HUES48 (cell line): ENCODE data around the gene WFDC1.

Experiments
- H3K27ac ChIP-seq: one replicate; pipeline ENCODE4 v1.7.0; 2013; ENCODE audit warnings: low read depth, low read length, inconsistent platforms
- H3K27me3 ChIP-seq: 2 replicates; pipeline ENCODE4 v1.6.1; 2013; ENCODE audit warnings: mild to moderate bottlenecking, low read length; ENCODE audit not compliant: control insufficient read depth, insufficient read depth
- H3K36me3 ChIP-seq: 2 replicates; pipeline ENCODE4 v1.6.1; 2013; ENCODE audit warnings: low read length; ENCODE audit not compliant: control insufficient read depth, insufficient read depth
- H3K4me1 ChIP-seq: 2 replicates; pipeline ENCODE4 v1.6.1; 2013; ENCODE audit warnings: mild to moderate bottlenecking, low read length; ENCODE audit not compliant: control insufficient read depth, insufficient read depth
- H3K4me3 ChIP-seq: 2 replicates; pipeline ENCODE4 v1.5.1; 2013; ENCODE audit warnings: mild to moderate bottlenecking, low read depth, low read length
- H3K9ac ChIP-seq: 2 replicates; pipeline ENCODE4 v1.6.1; 2013; ENCODE audit warnings: mild to moderate bottlenecking, low read depth, low read length, moderate library complexity
- H3K9me3 ChIP-seq: 2 replicates; pipeline ENCODE4 v1.6.1; 2013; ENCODE audit warnings: low read length; ENCODE audit not compliant: control insufficient read depth, insufficient read depth

WFDC1 gene

GRCh38 chr16:84314814-84315213, 20.1 kb downstream of the WFDC1 start:
- Histone ChIP-seq H3K9me3 (no peaks in the 10 kb centered on the region), H3K27ac (no peak overlapping the region), H3K9ac (no peak overlapping the region), H3K4me3 (no peak overlapping the region), H3K4me1 (no peaks in the 10 kb centered on the region), H3K27me3 (peaks cover 4% of the 10 kb centered on the region; the same call in 1 of the 2 replicates), H3K36me3 (no peaks in the 10 kb centered on the region)

DNA sequence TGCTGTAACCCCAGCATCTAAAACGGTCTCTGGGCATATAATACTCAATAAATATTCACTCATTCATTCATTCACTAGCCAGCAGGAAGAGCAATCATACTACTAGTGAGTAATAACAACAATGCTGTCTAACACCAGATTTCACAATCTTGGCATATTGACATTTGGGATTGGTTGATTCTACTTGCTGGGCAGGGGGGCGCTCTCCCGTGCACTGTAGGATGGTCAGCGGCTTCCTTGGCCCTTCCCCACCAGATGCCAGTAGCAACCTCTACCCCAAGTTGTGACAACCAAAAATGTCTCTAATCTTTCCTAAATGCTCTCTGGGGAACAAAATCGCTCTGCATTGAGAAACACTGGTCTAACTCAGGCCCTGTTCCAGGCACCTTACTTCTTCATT, 20.7 kb downstream of the WFDC1 start:
- peaks cover 4% of the 10 kb centered on the region; the same call in 1 of the 2 replicates for H3K27me3 ChIP-seq
- H3K27ac ChIP-seq: no peak overlapping the region
- H3K4me1 ChIP-seq: no peaks in the 10 kb centered on the region
- no peaks in the 10 kb centered on the region for H3K9me3 ChIP-seq
- no peak overlapping the region for H3K9ac ChIP-seq
- H3K36me3 ChIP-seq: no peaks in the 10 kb centered on the region
- no peak overlapping the region for H3K4me3 ChIP-seq

DNA sequence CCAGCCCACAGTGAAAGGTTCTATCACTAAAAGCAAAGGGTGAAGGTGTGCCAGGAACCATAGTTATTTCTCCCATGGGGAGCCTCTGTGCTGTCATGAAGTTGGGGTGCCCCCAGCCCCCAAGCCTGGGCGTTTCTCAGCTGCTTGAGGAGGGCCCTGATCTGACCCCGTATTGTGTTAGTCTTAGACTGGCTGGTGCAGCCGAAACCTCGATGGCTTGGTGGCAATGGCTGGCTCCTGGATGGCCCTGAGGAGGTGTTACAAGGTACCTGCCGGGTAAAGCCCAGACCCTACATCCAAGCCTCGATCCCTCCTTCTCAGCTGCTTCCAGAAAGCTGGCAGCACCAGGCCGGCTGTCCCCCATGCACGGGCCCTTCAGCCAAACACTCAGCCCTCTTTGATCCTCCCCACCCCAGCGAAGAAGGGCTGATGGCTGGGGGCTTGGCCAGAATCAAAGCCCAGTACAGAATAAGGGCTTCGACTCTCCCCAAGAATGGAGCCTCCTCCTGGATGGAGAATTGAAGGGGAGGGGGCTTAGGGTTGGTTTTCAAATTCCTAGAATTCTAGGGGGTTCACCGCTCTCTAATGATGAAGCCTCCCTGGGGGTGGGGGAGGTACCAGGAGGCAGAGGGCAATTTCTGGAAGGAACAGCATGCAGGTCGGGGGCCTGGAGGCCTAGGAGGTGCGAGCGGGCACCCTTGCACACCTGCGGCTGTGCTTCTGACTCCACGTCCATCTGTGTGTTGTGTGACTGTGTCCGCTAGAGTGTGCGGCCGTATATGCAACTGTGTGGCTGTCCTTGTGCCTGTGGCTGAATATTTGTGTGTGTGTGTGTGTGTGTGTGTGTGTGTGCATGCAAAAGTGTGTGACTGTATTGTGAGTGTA, 23.7 kb downstream of the WFDC1 start:
- Histone ChIP-seq H3K27ac (no peak overlapping the region), H3K4me1 (no peaks in the 10 kb centered on the region), H3K9ac (no peak overlapping the region), H3K9me3 (no peaks in the 10 kb centered on the region), H3K36me3 (no peaks in the 10 kb centered on the region), H3K27me3 (no peaks in the 10 kb centered on the region), H3K4me3 (no peak overlapping the region)

- no peaks in the 10 kb centered on the region for H3K27me3 ChIP-seq
- H3K36me3 ChIP-seq: no peaks in the 10 kb centered on the region
- no peak overlapping the region for H3K27ac ChIP-seq
- no peaks in the 10 kb centered on the region for H3K4me1 ChIP-seq
- H3K4me3 ChIP-seq: no peak overlapping the region
- H3K9me3 ChIP-seq: no peaks in the 10 kb centered on the region
- H3K9ac ChIP-seq: no peak overlapping the region
These were observed 24.6 kb downstream of the WFDC1 start for GRCh38 chr16:84319146-84319760.

DNA sequence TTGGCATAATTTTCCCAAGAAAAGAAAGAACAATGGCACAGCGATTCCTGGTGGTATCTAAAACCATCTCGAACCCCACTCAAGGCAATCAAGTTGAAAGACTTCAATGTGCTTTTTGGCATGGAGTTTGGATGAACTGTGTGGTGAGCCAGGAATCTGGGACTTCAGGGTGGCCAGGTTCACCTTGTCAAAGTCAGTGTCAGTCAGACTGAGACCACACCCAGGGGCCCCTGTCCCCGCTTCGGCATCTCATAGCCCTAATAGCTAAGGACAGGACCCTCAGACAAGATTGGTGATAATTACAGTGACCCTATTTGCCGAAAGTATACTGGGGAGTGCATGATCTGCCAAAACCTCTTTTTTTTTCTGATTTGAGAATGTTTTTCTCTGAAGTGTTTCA, 25.8 kb downstream of the WFDC1 start:
- no peaks in the 10 kb centered on the region for H3K36me3 ChIP-seq
- no peaks in the 10 kb centered on the region for H3K27me3 ChIP-seq

GRCh38 chr16:84321932-84322331, 27.3 kb downstream of the WFDC1 start:
- Histone ChIP-seq H3K9me3 (no peaks in the 10 kb centered on the region), H3K9ac (no peak overlapping the region), H3K27me3 (no peaks in the 10 kb centered on the region), H3K27ac (no peak overlapping the region), H3K36me3 (no peaks in the 10 kb centered on the region), H3K4me3 (no peak overlapping the region), H3K4me1 (no peaks in the 10 kb centered on the region)

More for the DNA sequence above, 25.8 kb downstream of the WFDC1 start:
- Histone ChIP-seq H3K4me3 (no peak overlapping the region), H3K9me3 (no peaks in the 10 kb centered on the region), H3K4me1 (no peaks in the 10 kb centered on the region), H3K9ac (no peak overlapping the region), H3K27ac (no peak overlapping the region)

DNA sequence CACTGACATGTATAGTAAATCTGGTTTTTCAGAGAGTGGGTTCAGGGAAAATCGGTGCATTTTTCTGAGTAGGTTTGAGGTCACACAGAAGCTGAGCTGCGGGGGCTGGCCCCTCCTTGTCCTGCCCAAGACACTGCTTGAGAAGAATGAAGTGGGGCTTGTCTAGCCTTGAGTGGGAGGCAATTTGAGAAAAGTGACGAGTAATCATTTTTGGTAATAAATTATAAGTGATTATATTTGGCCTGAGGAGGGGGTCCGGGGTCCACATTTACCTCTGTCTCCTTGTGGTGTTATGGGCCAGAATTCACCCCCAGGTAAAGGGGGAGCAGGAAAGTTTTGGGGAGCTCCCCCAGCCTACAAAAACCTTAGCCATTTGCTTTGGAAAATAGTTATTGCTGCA, 28.1 kb downstream of the WFDC1 start:
- Histone ChIP-seq H3K27me3 (no peaks in the 10 kb centered on the region), H3K4me3 (no peak overlapping the region), H3K27ac (no peak overlapping the region), H3K36me3 (no peaks in the 10 kb centered on the region), H3K9me3 (no peaks in the 10 kb centered on the region), H3K9ac (no peak overlapping the region), H3K4me1 (no peaks in the 10 kb centered on the region)

DNA sequence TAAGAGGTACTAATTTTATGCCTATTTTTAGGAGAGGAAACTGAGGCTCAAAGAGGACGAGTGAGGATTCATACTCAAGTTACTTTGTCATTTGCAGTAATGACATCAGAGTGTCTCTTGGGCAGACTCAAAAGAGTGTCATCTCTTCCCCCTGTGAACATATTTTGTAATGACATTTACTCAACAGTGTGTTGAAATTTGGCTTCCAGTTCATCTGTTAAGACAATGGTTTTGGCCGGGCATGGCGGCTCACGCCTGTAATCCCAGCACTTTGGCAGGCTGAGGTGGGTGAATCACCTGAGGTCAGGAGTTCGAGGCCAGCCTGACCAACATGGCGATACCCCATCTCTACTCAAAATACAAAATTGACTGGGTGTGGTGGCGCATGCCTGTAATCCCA, 28.9 kb downstream of the WFDC1 start:
- H3K4me3 ChIP-seq: no peak overlapping the region
- H3K4me1 ChIP-seq: no peaks in the 10 kb centered on the region
- H3K9me3 ChIP-seq: no peaks in the 10 kb centered on the region
- H3K9ac ChIP-seq: no peak overlapping the region
- no peak overlapping the region for H3K27ac ChIP-seq
- H3K36me3 ChIP-seq: no peaks in the 10 kb centered on the region
- no peaks in the 10 kb centered on the region for H3K27me3 ChIP-seq

GRCh38 chr16:84324434-84325262, 30.0 kb downstream of the WFDC1 start:
- Histone ChIP-seq H3K36me3 (no peaks in the 10 kb centered on the region), H3K9ac (no peak overlapping the region), H3K4me1 (no peaks in the 10 kb centered on the region), H3K27ac (no peak overlapping the region), H3K27me3 (no peaks in the 10 kb centered on the region), H3K4me3 (no peak overlapping the region), H3K9me3 (no peaks in the 10 kb centered on the region)

GRCh38 chr16:84326545-84326944, 31.9 kb downstream of the WFDC1 start:
- H3K9me3 ChIP-seq: no peaks in the 10 kb centered on the region
- no peaks in the 10 kb centered on the region for H3K36me3 ChIP-seq
- no peak overlapping the region for H3K9ac ChIP-seq
- no peak overlapping the region for H3K4me3 ChIP-seq
- no peak overlapping the region for H3K27ac ChIP-seq
- H3K27me3 ChIP-seq: no peaks in the 10 kb centered on the region
- no peaks in the 10 kb centered on the region for H3K4me1 ChIP-seq
